AG04450 (cell line): ENCODE measurements around the gene CXXC1. TPM values are rescaled to one million over a fixed set of nuclear protein-coding genes. Genes with fewer than 3 reads are reported as not detected.

Source experiments
- CTCF ChIA-PET: fragments of 300-600, 350-600 bp; formaldehyde crosslinking; extraction: SDS; loops from one replicate; lab custom pipeline; 2022; ENCODE audit warnings: antibody characterized with exemption, inconsistent platforms; lab: Charles Lee
- POLR2A ChIA-PET: fragments of 350-600 bp; formaldehyde crosslinking; extraction: SDS; loops from one replicate; lab custom pipeline; 2021; ENCODE audit warnings: antibody characterized with exemption, inconsistent platforms; lab: Yijun Ruan, JAX
- DNase-seq: peaks from one replicate; pipeline ENCODE4 v3.0.0-alpha.2; 2011; ENCODE audit warnings: low read depth, low spot score
- H3K27ac ChIP-seq: one replicate; pipeline ENCODE4 v1.5.1; 2012; ENCODE audit warnings: low read depth, low read length, control low read depth
- H3K27me3 ChIP-seq: one replicate; pipeline ENCODE4 v1.6.0; 2012; ENCODE audit warnings: low read length; ENCODE audit not compliant: control insufficient read depth, insufficient read depth
- H3K4me3 ChIP-seq: 2 replicates; pipeline ENCODE4 v1.5.1; 2011; ENCODE audit warnings: mild to moderate bottlenecking, low read depth, low read length, control low read depth
- H3K9me3 ChIP-seq: 2 replicates; pipeline ENCODE4 v1.5.1; 2012; ENCODE audit warnings: low read length; ENCODE audit not compliant: control insufficient read depth, insufficient read depth
- CTCF ChIP-seq: IDR thresholded peaks from 2 replicates; pipeline ENCODE4 v1.5.1; 2011; ENCODE audit warnings: low read depth, low read length, control low read depth, inconsistent platforms
- polyA minus RNA-seq: library from RNA; depleted of rRNA, polyadenylated mRNA; stranded (reverse); fragments of >200 nt; gene quantifications from 2 replicates; pipeline ENCODE4 v1.2.3, GENCODE V29; 2011; rRNA and poly(A)+ RNA removed
- polyA plus RNA-seq: library from polyadenylated mRNA; depleted of rRNA; stranded (reverse); fragments of >200 nt; gene quantifications from 2 replicates; pipeline ENCODE4 v1.2.3, GENCODE V29; 2011; rRNA removed

The CXXC1 gene
- polyA plus RNA-seq (23.6 and 24.5 TPM in 2 replicates), polyA minus RNA-seq (18.5 and 19.5 TPM in 2 replicates)

GRCh38 chr18:50287441-50288347, at the start of gene CXXC1:
CXXC1 (minus strand) TSS chr18:50287692; CDS start chr18:50287589, 103 bp downstream.
- POLR2A ChIA-PET = no interaction called here
- peak; percentile 56 for TF ChIP-seq CTCF
- H3K27me3 ChIP-seq = peaks cover 8% of the 10 kb centered on the region
- H3K27ac ChIP-seq = peak within 1 kb of the TSS; percentile 65
- H3K4me3 ChIP-seq = peak within 1 kb of the TSS; percentile 89
- no peaks in the 10 kb centered on the region; the same call in 1 of the 2 replicates for H3K9me3 ChIP-seq
- CTCF ChIA-PET = no interaction called here
- DNase-seq = peak; percentile 100

- peaks cover 10% of the 10 kb centered on the region for H3K27me3 ChIP-seq
- no peak for TF ChIP-seq CTCF
- POLR2A ChIA-PET = no interaction called here
- DNase-seq = no peak
- H3K4me3 ChIP-seq = no peak overlapping the region
- H3K9me3 ChIP-seq = no peaks in the 10 kb centered on the region
- CTCF ChIA-PET = no interaction called here
- H3K27ac ChIP-seq = no peak overlapping the region
Observed at GRCh38 chr18:50334546-50335152, 47.2 kb upstream of the CXXC1 start.

- ChIA-PET CTCF (interaction anchor here (1.2 kb wide), 1 partner anchor 25 kb away, joined by 3 read pairs; no protein-coding TSS in a partner anchor), POLR2A (no interaction called here)
- Histone ChIP-seq H3K27me3 (peaks cover 3% of the 10 kb centered on the region), H3K9me3 (no peaks in the 10 kb centered on the region), H3K27ac (no peak overlapping the region), H3K4me3 (no peak overlapping the region)
- TF ChIP-seq CTCF = no peak
- no peak for DNase-seq
Observed at GRCh38 chr18:50331691-50332090, 44.2 kb upstream of the CXXC1 start.

- CTCF ChIA-PET = no interaction called here
- no peaks in the 10 kb centered on the region for H3K9me3 ChIP-seq
- H3K27me3 ChIP-seq = peaks cover 3% of the 10 kb centered on the region
- no peak for TF ChIP-seq CTCF
- POLR2A ChIA-PET = no interaction called here
- no peak overlapping the region for H3K27ac ChIP-seq
- DNase-seq = no peak
- H3K4me3 ChIP-seq = no peak overlapping the region
Observed at GRCh38 chr18:50330176-50330575, 42.7 kb upstream of the CXXC1 start.
